MCF 10A (cell line): Measurements from ENCODE around the gene ACSS2. TPM values are rescaled to one million over a fixed set of nuclear protein-coding genes. Genes with fewer than 3 reads are reported as not detected.

Experiments used
- BruUV-seq: library from RNA; stranded (reverse); fragments of 400-500 nt; replicated peaks from 2 replicates; lab custom pipeline; 2021; lab: Mats Ljungman, UMichigan
- CTCF ChIA-PET: fragments of 300-600 bp; sonication (Branson Sonifier 250); formaldehyde crosslinking; extraction: SDS; loops from one replicate; lab custom pipeline; 2021; ENCODE audit warnings: antibody characterized with exemption, inconsistent platforms; lab: Yijun Ruan, JAX
- POLR2A ChIA-PET: fragments of 300-600, 350-650 bp; sonication (Branson Sonifier 250); formaldehyde crosslinking; extraction: SDS; loops from one replicate; lab custom pipeline; 2020; ENCODE audit warnings: antibody characterized with exemption, inconsistent platforms; lab: Yijun Ruan, JAX
- DNase-seq: peaks from one replicate; pipeline ENCODE4 v3.0.0-alpha.2; 2018; ENCODE audit not compliant: unreplicated experiment
- H3K27ac Mint-ChIP-seq: one replicate; pipeline ENCODE4 v1.8.0; 2022; ENCODE audit warnings: mild to moderate bottlenecking, low read depth, mixed read lengths; ENCODE audit not compliant: unreplicated experiment
- H3K27me3 Mint-ChIP-seq: one replicate; pipeline ENCODE4 v1.8.0; 2022; ENCODE audit warnings: mixed read lengths; ENCODE audit not compliant: insufficient read depth, unreplicated experiment
- H3K36me3 Mint-ChIP-seq: one replicate; pipeline ENCODE4 v1.8.0; 2022; ENCODE audit warnings: mild to moderate bottlenecking, moderate library complexity, mixed read lengths; ENCODE audit not compliant: insufficient read depth, unreplicated experiment
- H3K4me1 Mint-ChIP-seq: one replicate; pipeline ENCODE4 v1.8.0; 2022; ENCODE audit warnings: mixed read lengths; ENCODE audit not compliant: insufficient read depth, unreplicated experiment
- H3K4me3 Mint-ChIP-seq: one replicate; pipeline ENCODE4 v1.8.0; 2022; ENCODE audit warnings: mild to moderate bottlenecking, moderate library complexity, mixed read lengths; ENCODE audit not compliant: unreplicated experiment
- H3K9me3 Mint-ChIP-seq: one replicate; pipeline ENCODE4 v1.8.0; 2022; ENCODE audit warnings: mixed read lengths; ENCODE audit not compliant: unreplicated experiment
- CTCF ChIP-seq: fragments of 200-600 bp; IDR thresholded peaks from one replicate; pipeline ENCODE4 v1.8.0; 2022; ENCODE audit warnings: antibody characterized with exemption, mild to moderate bottlenecking; ENCODE audit not compliant: unreplicated experiment
- intact Hi-C: fragments of 100-400 bp; cut with micrococcal nuclease; formaldehyde crosslinking; loops from 2 replicates; pipeline ENCODE4 v1.14.1; 2022
- total RNA-seq: library from RNA; stranded (reverse); gene quantifications from 2 replicates; pipeline ENCODE4 v1.2.3, GENCODE V29; 2022

The ACSS2 gene
- total RNA-seq, 1 experiment from 2014 or later = 42.0 TPM

GRCh38 chr20:34834459-34834893, 41.9 kb upstream of the ACSS2 start:
- Mint-ChIP-seq H3K36me3 (no peaks in the 10 kb centered on the region), H3K27ac (no peak overlapping the region), H3K4me1 (no peaks in the 10 kb centered on the region), H3K9me3 (no peaks in the 10 kb centered on the region), H3K4me3 (no peak overlapping the region), H3K27me3 (peaks cover 56% of the 10 kb centered on the region)
- intact Hi-C loops = loop anchor here (5.0 kb wide), 1 partner anchor 123 kb away; the partner anchor contains the start of genes GSS and MYH7B
- POLR2A ChIA-PET = interaction anchor here (0.9 to 1.0 kb wide), 2 partner anchors 89 to 312 kb away, joined by 3 to 4 read pairs; no protein-coding TSS in a partner anchor
- no TSS peak for BruUV-seq
- TF ChIP-seq CTCF = peak; percentile 42
- CTCF ChIA-PET = interaction anchor here (0.6 to 5.3 kb wide), 18 partner anchors 9 to 399 kb away, joined by 3 to 36 read pairs (median 5); partner anchors contain the start of genes GGT7, GSS, MYH7B and NCOA6
- DNase-seq = peak; percentile 46

- intact Hi-C loops = no loop called here
- ChIA-PET POLR2A (no interaction called here), CTCF (interaction anchor here (0.6 to 1.0 kb wide), 3 partner anchors 10 to 181 kb away, joined by 3 to 5 read pairs (median 4); no protein-coding TSS in a partner anchor)
- Mint-ChIP-seq H3K27me3 (peaks cover 47% of the 10 kb centered on the region), H3K36me3 (no peaks in the 10 kb centered on the region), H3K4me1 (no peaks in the 10 kb centered on the region), H3K27ac (no peak overlapping the region), H3K9me3 (no peaks in the 10 kb centered on the region), H3K4me3 (no peak overlapping the region)
- no TSS peak for BruUV-seq
- TF ChIP-seq CTCF = no peak
- no peak for DNase-seq
Observed at GRCh38 chr20:34842143-34842542, 34.3 kb upstream of the ACSS2 start.

- intact Hi-C loops = no loop called here
- DNase-seq = no peak
- no TSS peak for BruUV-seq
- no peak for TF ChIP-seq CTCF
- H3K27me3 Mint-ChIP-seq = peaks cover 55% of the 10 kb centered on the region
- ChIA-PET POLR2A (no interaction called here), CTCF (interaction anchor here (0.6 kb wide), 3 partner anchors 9 to 257 kb away, joined by 3 to 5 read pairs (median 4); no protein-coding TSS in a partner anchor)
- H3K27ac Mint-ChIP-seq = no peak overlapping the region
- H3K36me3 Mint-ChIP-seq = no peaks in the 10 kb centered on the region
- no peaks in the 10 kb centered on the region for H3K9me3 Mint-ChIP-seq
- H3K4me1 Mint-ChIP-seq = no peaks in the 10 kb centered on the region
- H3K4me3 Mint-ChIP-seq = no peak overlapping the region
Observed at GRCh38 chr20:34843421-34843820, 33.0 kb upstream of the ACSS2 start.

GRCh38 chr20:34848597-34848996, 27.8 kb upstream of the ACSS2 start:
- H3K4me1 Mint-ChIP-seq = no peaks in the 10 kb centered on the region
- no peak for DNase-seq
- no peaks in the 10 kb centered on the region for H3K9me3 Mint-ChIP-seq
- intact Hi-C loops = no loop called here
- no peaks in the 10 kb centered on the region for H3K36me3 Mint-ChIP-seq
- no TSS peak for BruUV-seq
- ChIA-PET POLR2A (no interaction called here), CTCF (interaction anchor here (0.6 to 1.3 kb wide), 6 partner anchors 24 to 247 kb away, joined by 3 to 6 read pairs (median 3); partner anchors contain the start of gene GGT7)
- H3K27ac Mint-ChIP-seq = no peak overlapping the region
- no peak for TF ChIP-seq CTCF
- H3K27me3 Mint-ChIP-seq = peaks cover 18% of the 10 kb centered on the region
- H3K4me3 Mint-ChIP-seq = no peak overlapping the region
